Measurements from ENCODE around the gene OR6J1.
"Not testable (repeated sequence)": the region's sequence is repeated elsewhere in the genome, so short reads cannot be mapped to it uniquely, and the experiment has no call there.

The OR6J1 gene

DNA sequence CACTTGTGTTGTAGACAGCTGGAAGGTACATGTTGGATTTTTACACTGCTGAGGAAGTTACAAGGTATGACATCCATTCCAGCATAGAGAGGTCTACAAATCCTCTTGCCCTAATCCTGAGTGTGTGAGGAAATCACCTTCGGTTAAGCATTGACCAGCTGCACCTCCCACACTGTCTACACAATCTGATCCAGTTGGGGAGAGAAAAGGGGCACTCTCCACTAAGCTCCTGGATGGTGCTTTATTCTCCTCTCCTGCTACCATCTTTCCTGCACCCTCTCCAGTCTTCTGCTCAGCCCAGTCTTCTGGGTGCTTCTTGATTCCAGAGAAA, at the start of gene OR6J1:
Gene OR6J1, minus strand, starts transcription at position 48 of the 331 bp plus-strand sequence. CDS start 9,541 bp downstream, outside the sequence.
- DNase-seq, result no peak

DNA sequence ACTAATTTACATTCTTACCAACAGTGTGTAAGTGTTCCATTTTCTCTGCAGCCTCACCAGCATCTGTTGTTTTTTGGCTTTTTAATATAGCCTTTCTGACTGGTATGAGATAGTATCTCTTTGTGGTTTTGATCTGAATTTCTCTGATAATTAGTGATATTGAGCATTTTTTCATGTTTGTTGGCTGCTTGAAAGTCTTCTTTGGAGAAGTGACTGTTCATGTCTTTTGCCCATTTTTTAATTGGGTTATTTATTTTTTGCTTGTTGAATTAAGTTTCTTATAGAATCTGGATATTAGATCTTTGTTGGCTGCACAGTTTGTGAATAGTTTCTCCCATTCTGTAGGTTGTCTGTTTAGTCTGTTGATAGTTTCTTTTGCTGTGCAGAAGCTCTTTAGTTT, 48.0 kb upstream of the OR6J1 start:
- no peak for DNase-seq

DNA sequence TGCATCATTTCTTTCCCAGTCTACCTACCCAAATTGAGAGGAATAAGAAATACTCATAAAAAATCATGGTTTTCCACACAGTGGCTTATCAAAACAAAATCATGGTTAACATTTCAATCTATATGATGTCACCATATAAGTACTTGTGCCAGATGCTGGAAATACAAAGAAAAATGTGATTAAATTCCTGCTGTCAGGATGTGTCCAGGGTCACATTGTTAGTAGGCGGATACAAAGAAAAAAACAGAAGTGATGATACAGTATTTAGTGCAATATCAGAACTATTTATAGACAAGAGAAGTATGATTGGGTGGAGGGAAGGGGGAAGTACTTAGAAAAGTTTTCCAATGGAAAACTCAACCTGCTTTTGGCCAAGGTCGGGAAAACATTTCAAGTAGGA, 47.0 kb upstream of the OR6J1 start:
- no peak for DNase-seq

DNA sequence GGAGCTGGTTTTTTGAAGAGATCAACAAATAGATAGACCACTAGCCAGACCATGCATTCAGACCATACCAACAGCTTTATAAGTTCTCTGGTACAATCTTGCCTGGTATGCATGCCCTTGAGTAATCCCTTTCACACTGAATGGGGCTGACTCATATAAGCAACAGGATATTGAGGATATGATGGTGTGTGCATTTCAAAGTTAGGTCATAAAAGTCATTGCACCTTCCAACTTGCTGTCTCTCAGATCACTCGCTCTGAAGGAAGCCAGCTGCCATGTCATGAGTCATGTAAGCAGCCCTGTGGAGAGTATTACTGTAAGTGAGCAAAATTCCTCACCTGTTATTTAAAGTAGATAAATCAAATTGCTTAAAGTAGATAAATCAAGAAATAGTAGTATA, 45.0 kb upstream of the OR6J1 start:
- no peak for DNase-seq

DNA sequence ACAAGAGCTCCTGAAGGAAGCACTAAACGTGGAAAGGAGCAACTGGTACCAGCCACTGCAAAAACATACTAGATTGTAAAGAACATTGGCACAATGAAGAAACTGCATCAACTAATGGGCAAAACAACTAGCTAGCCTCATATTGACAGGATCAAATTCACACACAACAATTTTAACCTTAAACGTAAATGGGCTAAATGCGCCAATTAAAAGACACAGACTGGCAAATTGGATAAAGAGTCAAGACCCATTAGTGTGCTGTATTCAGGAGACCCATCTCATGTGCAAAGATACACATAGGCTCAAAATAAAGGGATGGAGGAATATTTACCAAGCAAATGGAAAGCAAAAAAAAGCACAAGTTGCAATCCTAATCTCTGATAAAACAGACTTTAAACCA, 43.8 kb upstream of the OR6J1 start:
- not testable (repeated sequence) for DNase-seq

DNA sequence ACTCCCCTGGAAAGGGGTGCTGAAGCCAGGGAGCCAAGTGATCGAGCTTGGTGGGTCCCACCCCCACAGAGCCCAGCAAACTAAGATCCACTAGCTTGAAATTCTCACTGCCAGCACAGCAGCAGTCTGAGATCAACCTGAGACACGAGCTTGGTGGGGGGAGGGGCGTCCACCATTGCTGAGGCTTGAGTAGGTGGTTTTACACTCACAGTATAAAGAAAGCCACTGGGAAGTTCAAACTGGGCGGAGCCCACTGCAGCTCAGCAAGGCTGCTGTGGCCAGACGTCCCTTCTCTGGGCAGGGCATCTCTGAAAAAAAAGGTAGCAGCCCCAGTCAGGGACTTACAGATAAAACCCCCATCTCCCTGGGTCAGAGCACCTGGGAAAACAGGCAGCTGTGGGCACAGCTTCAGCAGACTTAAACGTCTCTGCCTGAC, 42.0 kb upstream of the OR6J1 start:
- not testable (repeated sequence) for DNase-seq

DNA sequence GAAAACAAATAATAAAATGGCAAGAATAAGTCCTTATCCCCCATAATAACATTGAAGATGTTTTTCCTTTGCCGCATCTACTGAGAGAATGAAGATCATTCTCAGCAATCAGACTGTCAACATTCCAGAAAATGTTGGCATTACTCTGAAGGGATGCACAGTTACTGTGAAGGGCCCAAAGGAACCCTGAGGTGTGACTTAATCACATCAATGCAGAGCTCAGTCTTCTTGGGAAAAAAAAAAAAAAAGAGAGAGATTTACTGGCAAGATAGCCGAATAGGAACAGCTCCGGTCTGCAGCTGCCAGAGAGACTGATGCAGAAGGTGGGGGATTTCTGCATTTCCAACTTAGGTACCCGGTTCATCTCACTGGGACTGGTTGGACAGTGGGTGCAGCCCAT, 41.3 kb upstream of the OR6J1 start:
- no peak for DNase-seq

DNA sequence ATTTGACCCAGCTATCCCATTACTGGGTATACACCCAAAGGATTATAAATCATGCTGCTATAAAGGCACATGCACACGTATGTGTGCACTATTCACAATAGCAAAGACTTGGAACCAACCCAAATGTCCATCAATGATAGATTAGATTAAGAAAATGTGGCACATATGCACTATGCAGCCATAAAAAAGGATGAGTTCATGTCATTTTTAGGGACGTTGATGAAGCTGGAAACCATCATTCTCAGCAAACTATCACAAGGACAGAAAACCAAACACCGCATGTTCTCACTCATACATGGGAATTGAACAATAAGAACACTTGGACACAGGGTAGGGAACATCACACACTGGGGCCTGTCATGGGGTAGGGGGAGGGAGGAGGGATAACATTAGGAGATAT, 39.3 kb upstream of the OR6J1 start:
- DNase-seq, result not testable (repeated sequence)

DNA sequence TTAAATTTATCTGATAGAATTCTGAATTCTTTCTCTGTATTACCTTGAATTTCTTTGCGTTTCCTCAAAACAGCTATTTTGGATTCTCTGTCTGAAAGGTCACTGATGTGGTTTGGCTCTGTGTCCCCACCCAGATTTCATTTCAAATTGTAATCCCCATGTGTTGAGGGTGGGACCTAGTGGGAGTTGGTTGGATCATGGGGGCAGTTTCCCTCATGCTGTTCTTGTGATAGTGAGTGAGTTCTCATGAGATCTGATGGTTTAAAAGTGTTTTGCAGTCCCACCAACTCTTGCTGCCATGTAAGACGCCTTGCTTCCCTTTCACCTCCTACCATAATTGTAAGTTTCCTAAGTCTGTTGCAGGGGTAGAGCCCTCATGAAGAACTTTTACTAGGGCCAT, 34.1 kb upstream of the OR6J1 start:
- no peak for DNase-seq

DNA sequence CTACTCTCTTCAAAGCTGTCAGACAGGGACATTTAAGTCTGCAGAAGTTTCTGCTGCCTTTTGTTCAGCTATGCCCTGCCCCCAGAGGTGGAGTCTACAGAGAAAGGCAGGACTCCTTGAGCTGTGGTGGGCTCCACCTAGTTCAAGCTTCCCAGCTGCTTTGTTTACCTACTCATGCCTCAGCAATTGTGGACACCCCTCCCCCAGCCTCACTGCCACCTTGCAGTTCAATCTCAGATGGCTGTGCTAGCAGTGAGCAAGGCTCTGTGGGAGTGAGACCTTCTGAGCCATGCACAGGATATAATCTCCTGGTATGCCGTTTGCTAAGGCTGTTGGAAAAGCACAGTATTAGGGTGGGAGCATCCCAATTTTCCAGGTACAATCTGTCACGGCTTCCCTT, 33.4 kb upstream of the OR6J1 start:
- DNase-seq, result not testable (repeated sequence)

DNA sequence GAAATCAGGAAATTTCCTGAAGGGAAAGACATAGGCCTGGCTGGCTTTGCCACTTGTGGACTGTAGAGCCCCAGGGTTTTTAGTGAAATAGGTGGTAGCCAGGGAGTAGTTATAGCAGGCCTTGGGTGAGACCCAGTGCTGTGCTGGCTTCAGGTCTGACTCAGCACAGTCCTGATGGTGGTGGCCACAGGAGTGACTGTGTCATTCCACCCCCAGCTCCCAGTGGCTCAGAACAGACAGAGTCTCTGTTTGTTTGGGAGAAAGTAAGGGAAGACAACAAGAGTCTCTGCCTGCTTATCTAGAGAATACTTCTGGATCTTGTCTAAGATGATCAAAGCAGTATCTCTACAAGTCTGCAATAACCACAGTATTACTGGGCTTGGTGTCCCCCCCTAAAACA, 27.5 kb upstream of the OR6J1 start:
- DNase-seq, result no peak

DNA sequence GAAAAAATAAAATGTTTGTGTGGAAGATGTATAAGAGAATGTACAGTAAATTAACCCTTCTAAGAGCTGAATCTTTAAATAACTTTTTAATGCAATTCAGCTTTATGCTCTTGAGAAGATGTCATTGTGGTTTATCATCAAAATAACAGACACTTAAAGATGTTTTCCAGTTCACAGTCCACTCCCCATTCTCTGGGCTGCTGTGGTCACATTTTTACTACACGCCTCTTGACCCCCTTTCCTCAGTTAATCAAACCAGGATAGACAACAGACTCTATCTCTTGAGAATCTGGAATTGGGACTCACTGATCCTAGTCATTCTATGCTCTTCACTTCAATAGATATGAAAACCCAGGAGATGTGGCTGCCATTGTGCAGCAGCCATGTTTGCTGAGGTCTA, 24.7 kb upstream of the OR6J1 start:
- DNase-seq, result no peak

DNA sequence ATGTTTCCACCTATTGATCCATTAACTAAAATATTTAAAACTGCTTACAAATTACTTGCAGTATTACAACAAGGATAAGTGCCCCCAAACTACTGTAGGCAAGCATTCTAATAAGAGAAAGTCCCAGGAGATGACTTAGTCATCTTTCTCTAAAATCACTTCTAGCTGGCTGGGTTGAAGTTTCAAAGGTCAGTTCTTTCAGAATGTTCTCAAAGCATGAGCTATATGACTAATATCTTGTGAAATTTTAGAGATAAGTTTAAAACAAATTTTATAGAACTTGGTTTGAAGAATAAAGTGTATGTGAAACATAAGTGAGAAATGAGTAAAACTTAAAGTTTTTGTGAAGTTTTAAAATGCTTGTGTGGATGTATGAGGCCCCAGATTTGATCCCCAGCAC, 24.3 kb upstream of the OR6J1 start:
- no peak for DNase-seq

DNA sequence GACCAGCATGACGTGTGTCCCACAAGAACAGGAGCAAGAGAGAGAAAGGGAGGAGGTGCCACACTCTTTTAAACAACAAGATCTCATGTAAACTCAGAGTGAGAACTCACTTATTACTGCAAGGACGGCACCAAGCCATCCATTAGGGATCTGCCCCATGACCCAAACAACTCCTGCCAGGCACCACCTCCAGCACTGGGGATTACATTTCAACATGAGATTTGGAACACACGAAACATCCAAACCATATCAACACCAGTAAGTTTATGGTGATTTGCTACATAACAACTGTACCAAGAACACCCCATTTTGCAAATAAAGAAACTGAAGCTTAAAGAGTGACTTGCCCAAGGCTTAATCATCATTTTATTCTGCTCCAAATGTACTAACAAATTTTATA, 23.7 kb upstream of the OR6J1 start:
- DNase-seq, result no peak

DNA sequence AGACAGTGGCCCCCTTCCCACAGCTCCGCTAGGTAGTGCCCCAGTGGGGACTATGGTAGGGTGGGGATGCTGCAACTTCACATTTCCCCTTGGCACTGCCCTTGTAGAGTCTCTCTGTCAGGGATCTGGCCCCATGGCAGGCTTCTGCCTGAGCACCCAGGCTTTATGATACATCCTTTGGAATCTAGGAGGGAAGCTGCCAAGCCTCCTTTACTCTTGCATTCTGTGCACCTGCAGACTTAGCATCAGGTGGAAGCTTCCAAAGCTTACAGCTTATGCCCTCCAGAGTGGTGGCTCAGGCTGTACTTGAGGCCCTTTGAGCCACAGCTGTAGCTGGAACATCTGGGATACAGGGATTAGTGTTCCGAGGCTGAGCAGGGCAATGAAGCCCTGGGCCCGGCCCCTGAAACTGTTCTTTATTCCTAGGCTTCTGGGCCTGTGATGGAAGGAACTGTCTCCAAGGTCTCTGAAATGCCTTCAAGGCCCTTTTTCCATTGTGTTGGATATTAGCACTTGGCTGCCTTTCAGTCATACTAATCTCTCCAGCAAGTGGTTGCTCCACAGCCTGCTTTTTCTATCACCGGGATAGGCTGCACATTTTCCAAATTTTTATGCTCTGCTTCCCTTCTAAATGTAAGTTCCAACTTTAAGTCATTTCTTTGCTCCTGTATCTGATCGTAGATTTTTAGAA, 22.2 kb upstream of the OR6J1 start:
- no peak for DNase-seq

DNA sequence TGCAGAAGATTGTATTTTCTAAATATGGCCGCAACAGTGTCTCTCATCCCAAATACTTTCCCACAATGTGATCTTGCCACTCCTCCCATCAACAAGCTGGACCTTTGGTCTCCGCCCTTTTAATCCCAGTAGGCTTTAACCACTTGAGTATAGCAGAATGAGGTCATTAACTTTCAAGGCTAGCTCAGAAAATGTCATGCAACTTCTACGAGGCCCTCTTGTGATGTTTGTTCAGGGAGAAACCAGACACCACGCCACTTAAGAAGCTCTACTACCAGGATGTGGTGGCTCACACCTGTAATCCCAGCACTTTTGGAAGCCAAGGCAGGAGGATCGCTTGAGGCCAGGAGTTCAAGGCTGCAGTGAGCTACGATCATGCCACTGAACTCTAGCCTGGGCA, 20.1 kb upstream of the OR6J1 start:
- no peak for DNase-seq

DNA sequence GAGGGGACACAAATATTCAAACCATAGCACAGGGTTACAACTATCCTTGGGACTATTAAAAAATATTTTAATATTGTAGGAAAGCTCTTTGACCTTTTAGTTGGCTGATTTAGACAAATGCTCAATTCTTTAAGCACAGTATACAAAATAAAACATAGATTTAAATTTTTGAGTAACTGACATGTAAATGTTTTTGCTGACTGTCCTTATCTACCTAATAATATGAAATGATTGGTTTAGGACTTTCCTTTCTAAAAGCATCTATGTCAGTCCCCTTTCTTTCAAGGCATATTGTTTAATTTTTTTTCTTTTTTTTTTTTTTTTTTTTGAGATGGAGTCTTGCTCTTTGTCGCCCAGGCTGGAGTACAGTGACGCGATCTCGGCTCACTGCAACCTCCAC, 16.5 kb upstream of the OR6J1 start:
- DNase-seq, result no peak

DNA sequence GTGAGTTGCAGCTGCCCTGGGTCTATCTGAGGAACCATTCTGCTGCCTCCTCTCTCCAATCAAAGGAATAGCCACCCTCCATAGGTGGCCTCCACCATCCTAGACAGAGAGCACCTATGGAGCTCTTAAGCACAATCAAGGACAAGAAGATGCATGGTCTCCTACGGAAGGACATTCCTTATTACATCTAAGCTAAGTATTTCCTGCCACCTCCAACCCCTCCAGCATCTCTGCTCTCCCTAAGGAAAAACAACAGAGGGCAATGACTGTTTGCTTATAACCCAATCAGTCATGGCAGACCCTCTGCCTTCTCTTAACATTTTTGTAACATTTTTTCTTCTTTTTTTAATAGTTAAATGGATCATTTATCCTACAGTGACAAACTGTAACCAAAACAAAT, 14.8 kb upstream of the OR6J1 start:
- DNase-seq, result no peak

DNA sequence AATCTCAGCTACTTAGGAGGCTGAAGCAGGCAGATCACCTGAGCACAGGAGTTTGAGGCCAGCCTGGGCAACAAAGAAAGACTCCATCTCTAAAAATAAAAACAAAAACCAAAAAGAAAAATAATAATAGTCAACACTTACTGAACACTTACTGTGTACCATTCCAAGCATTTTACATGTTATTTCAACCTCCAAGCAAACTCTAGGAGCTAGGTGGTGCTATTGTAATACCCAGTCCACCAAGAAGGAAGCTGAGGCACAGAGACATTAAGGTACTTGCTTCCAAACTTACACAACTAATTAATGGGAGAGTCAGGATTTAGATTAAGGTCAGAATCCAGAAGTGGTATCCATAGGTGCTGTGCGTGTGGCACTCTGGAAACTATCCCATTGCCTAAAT, 13.7 kb upstream of the OR6J1 start:
- no peak for DNase-seq

DNA sequence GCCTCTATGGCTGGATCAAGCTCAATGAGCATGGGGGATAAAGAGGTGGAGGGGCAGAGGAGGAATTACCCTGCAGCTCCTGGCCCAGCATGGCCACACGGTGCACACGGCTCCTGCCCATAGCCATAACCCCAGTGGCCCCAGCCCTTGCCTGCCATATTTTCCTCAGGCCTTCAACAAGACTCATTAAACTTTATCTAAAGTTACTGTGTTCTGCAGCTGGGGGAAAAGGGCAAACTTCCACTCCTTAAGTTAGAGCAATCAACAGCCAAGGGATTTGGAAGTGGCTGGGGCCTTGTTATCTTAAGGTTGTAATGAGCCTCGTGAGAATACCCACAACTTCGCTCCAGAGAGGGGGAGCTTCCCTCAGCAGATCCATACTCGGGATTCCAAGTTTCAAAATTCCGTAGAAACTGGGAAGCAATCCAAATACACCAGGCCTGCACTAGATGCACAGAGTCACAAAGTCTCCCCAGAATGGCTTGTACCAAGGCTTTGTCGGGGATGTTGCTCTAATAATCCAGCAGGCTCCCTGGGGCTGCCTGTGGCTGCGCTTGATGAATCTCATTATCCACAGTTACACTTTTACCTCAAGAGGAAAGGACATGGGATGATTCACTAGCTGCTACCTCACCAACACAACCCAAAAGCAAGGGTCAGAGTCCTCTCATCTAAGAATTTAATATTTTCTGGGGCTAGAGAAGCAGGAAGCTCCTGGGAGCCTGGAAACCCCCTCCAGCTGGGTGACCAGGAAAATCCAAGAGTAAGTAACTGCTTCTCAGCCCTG, 13.0 kb upstream of the OR6J1 start:
- no peak for DNase-seq

DNA sequence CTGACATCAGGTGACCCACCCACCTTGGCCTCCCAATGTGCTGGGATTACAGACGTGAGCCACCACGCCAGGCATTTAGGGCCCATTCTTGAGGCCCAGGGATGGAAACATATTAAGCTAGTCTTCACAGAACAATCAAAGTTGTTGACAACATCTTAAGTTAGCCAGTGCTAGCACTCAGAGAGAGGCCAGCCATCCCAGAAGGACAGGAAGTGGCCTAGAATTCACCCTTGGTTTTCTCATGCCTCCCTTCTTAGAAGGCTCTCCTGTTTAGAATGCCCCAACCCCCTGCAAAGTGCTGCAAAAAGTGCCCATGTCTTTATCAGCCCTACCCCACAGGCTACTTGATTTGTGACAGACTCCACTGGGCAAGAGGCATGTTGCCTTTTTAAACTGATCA, 12.1 kb upstream of the OR6J1 start:
- no peak for DNase-seq

DNA sequence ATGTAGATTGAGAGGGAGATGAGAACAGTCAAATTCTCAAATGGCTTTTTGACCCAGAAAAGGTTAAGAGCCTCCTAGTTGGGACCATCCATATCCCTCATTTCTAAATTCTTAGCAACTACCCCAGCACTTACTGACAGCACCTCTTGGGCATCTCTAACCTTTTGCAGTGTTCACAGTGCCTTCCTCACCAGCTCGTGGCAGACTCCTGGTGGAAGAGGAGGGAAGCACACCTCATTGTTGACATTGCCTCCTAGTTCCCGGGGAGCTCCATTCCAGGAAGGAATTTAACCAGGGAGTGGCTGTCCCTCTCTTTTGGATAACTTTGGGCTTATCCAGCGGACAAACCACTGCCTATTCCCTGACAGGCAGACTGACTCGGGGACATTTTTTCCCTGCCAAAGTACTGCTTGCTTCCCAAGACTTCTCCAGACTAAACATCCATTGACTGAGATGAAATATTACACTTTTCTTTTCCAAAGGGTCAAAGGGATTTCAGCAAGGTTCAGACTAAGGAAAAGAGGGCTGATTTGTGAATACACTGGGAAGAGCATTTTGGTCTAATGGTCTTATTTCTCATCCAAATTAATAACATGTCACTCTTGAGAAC, 9.0 kb upstream of the OR6J1 start:
- peak; percentile 12 for DNase-seq

DNA sequence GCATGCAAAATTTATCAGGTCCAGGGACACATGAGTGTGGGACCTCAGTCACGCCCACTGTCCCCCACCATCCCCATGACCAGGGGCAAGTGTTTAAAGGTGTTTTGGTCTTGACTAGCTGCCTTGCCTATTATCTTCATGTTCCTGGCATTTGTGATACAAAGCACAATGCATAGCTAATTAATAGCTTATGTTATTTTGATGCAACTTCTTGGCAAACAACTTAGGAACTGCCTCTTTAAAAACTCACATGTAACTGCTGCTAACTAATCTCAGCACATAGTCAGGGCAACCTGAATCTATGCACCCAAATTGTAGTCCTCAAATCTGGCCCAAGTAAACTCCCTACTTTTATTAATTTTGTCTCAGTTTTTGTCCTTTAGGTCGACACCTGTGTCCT, 7.4 kb upstream of the OR6J1 start:
- DNase-seq, result no peak

DNA sequence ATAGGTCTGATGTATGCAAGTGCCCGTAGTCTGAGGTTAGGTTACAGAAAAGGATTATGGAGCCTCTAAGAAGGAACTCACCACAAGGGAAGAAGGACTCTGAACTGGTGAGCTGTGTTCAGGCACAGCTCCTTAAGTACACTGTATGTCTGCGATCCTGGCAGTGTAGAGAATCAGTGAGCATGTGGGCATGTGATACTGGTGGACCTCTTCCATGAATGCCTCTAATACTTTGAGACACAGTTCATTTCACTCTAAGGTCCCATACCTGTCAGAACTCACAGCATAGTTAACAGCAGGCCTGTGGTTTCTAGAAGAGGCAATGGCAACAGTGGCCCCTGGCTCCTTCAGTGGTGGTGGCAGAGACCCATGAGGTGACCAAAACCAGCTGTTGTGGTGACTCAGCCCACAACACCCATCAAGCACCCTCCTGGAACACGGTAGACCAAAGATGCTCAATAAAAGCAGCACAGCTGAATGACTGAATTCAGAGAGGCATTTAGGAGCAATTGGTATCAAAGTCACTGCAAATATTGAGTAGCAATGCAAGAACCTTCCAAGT, 6.9 kb upstream of the OR6J1 start:
- DNase-seq, result no peak
